H1 (cell line): ENCODE measurements around the gene SMARCE1. TPM values are rescaled to one million over a fixed set of nuclear protein-coding genes. Genes with fewer than 3 reads are reported as not detected.

Experiments
- CTCF ChIA-PET: fragments of 300-600 bp; sonication (Branson Sonifier 250); formaldehyde crosslinking; loops from one replicate; lab custom pipeline; 2021; ENCODE audit not compliant: partially characterized antibody; lab: Charles Lee
- POLR2A ChIA-PET: fragments of 300-600 bp; sonication (Branson Sonifier 250); formaldehyde crosslinking; loops from one replicate; lab custom pipeline; 2021; ENCODE audit warnings: inconsistent platforms; ENCODE audit not compliant: partially characterized antibody; lab: Charles Lee
- DNase-seq, 2 experiments: peaks; one replicate each; pipeline versions ENCODE4 v3.0.0 to v3.0.0-alpha.2; 2010 to 2022; ENCODE audit warnings: low spot score in 2 of 2, low read depth in 1 of 2, mixed read lengths in 1 of 2
- FAIRE-seq: peaks from 2 replicates; lab custom pipeline; 2011; peaks lifted over from hg19 to GRCh38; lab: Jason Lieb, UNC
- H2AFZ ChIP-seq: 2 replicates; pipeline ENCODE4 v1.8.1; 2012; ENCODE audit warnings: low read length, inconsistent platforms
- H2AK5ac ChIP-seq: 2 replicates; pipeline ENCODE4 v1.6.1; 2013; ENCODE audit warnings: low read depth, low read length
- H2BK120ac ChIP-seq: replicated peaks from 2 replicates; pipeline ENCODE3; 2013; ENCODE audit warnings: low read depth, low read length, inconsistent platforms
- H2BK12ac ChIP-seq: 2 replicates; pipeline ENCODE4 v1.6.1; 2013; ENCODE audit warnings: low read depth, low read length
- H2BK15ac ChIP-seq: 2 replicates; pipeline ENCODE4 v1.6.1; 2013; ENCODE audit warnings: low read length
- H2BK20ac ChIP-seq: 2 replicates; pipeline ENCODE4 v1.6.1; 2013; ENCODE audit warnings: low read length
- H2BK5ac ChIP-seq: 2 replicates; pipeline ENCODE4 v1.6.1; 2013; ENCODE audit warnings: low read depth, low read length
- H3K14ac ChIP-seq: 2 replicates; pipeline ENCODE4 v1.6.1; 2013; ENCODE audit warnings: inconsistent platforms; ENCODE audit not compliant: insufficient read length
- H3K18ac ChIP-seq: 2 replicates; pipeline ENCODE4 v1.6.1; 2013; ENCODE audit warnings: low read length; ENCODE audit errors: extremely low read depth
- H3K23ac ChIP-seq: 2 replicates; pipeline ENCODE4 v1.6.1; 2013; ENCODE audit warnings: inconsistent platforms; ENCODE audit not compliant: insufficient read length
- H3K23me2 ChIP-seq: 2 replicates; pipeline ENCODE4 v1.6.1; 2013; ENCODE audit warnings: low read depth, low read length
- H3K27ac ChIP-seq: 2 replicates; pipeline ENCODE4 v1.6.1; 2011; ENCODE audit warnings: low read depth, low read length, inconsistent platforms
- H3K27me3 ChIP-seq, 4 experiments: replicated peaks in 1 of 4; 1 replicate in 1 of 4; 2 replicates in 3 of 4; pipeline versions ENCODE4 v1.6.1 to v1.8.1; 2011 to 2013; ENCODE audit warnings: low read length in 3 of 4, mild to moderate bottlenecking in 3 of 4, inconsistent platforms in 2 of 4, mixed read lengths in 2 of 4, moderate library complexity in 1 of 4; ENCODE audit not compliant: control insufficient read depth in 3 of 4, insufficient read depth in 3 of 4; ENCODE audit errors: extremely low read depth in 1 of 4
- H3K36me3 ChIP-seq, 4 experiments: 2 replicates each; pipeline versions ENCODE4 v1.6.1 to v1.8.1; 2011 to 2013; ENCODE audit warnings: mild to moderate bottlenecking in 4 of 4, low read length in 3 of 4, moderate library complexity in 2 of 4, control low read depth in 1 of 4, inconsistent platforms in 1 of 4; ENCODE audit not compliant: insufficient read depth in 4 of 4, control insufficient read depth in 2 of 4
- H3K4ac ChIP-seq: replicated peaks from 2 replicates; pipeline ENCODE3; 2013; ENCODE audit warnings: low read length, low read depth, mixed read lengths, inconsistent platforms; ENCODE audit not compliant: insufficient read length
- H3K4me1 ChIP-seq, 4 experiments: replicated peaks in 1 of 4; 1 replicate in 1 of 4; 2 replicates in 3 of 4; pipeline versions ENCODE4 v1.6.1 to v1.8.1; 2011 to 2013; ENCODE audit warnings: low read length in 3 of 4, inconsistent platforms in 2 of 4, mixed read lengths in 1 of 4; ENCODE audit not compliant: insufficient read depth in 4 of 4, control insufficient read depth in 3 of 4
- H3K4me2 ChIP-seq, 2 experiments: 2 replicates each; pipeline versions ENCODE4 v1.6.1 to v1.8.1; 2011 to 2013; ENCODE audit warnings: low read depth in 2 of 2, low read length in 2 of 2, control low read depth in 1 of 2, inconsistent platforms in 1 of 2, mild to moderate bottlenecking in 1 of 2; ENCODE audit not compliant: insufficient read depth in 1 of 2
- H3K4me3 ChIP-seq, 4 experiments: fragments of 200-600, 300-600 bp in 1 of 4; sonication (generic), shearing (Covaris generic), sonication (Bioruptor Twin) in 1 of 4; 2 replicates each; pipeline versions ENCODE4 v1.5.1 to v1.8.1; 2011 to 2016; ENCODE audit warnings: low read length in 4 of 4, low read depth in 3 of 4, control low read depth in 2 of 4, inconsistent platforms in 2 of 4, mild to moderate bottlenecking in 2 of 4, mixed read lengths in 1 of 4, moderate library complexity in 1 of 4; ENCODE audit not compliant: insufficient read depth in 2 of 4; ENCODE audit errors: extremely low read depth in 1 of 4
- H3K56ac ChIP-seq: replicated peaks from 2 replicates; pipeline ENCODE3; 2013; ENCODE audit warnings: low read depth, mild to moderate bottlenecking, mixed read lengths, low read length, inconsistent platforms; ENCODE audit not compliant: insufficient read length
- H3K79me1 ChIP-seq: 2 replicates; pipeline ENCODE4 v1.6.1; 2013; ENCODE audit warnings: low read depth, low read length, control low read depth
- H3K79me2 ChIP-seq, 2 experiments: 2 replicates each; pipeline versions ENCODE4 v1.6.1 to v1.8.1; 2012 to 2013; ENCODE audit warnings: low read length in 2 of 2, mild to moderate bottlenecking in 2 of 2, inconsistent platforms in 1 of 2; ENCODE audit not compliant: insufficient read depth in 2 of 2, control insufficient read depth in 1 of 2
- H3K9ac ChIP-seq, 4 experiments: replicated peaks in 1 of 4; 1 replicate in 1 of 4; 2 replicates in 3 of 4; pipeline versions ENCODE4 v1.6.1 to v1.8.1; 2011 to 2013; ENCODE audit warnings: low read depth in 3 of 4, low read length in 3 of 4, control low read depth in 2 of 4, mild to moderate bottlenecking in 2 of 4, moderate library complexity in 2 of 4, inconsistent platforms in 1 of 4; ENCODE audit errors: extremely low read depth in 1 of 4
- H3K9me3 ChIP-seq, 2 experiments: 2 replicates each; pipeline versions ENCODE4 v1.6.1 to v1.8.1; 2012 to 2013; ENCODE audit warnings: mild to moderate bottlenecking in 2 of 2, moderate library complexity in 2 of 2, control low read depth in 1 of 2, inconsistent platforms in 1 of 2, low read depth in 1 of 2, low read length in 1 of 2, mixed read lengths in 1 of 2; ENCODE audit not compliant: insufficient read depth in 2 of 2
- H4K20me1 ChIP-seq, 2 experiments: replicated peaks in 1 of 2; 2 replicates each; pipeline versions ENCODE3 to v1.8.1; 2011 to 2013; ENCODE audit warnings: inconsistent platforms in 2 of 2, low read length in 2 of 2, mild to moderate bottlenecking in 1 of 2; ENCODE audit not compliant: insufficient read depth in 2 of 2, control insufficient read depth in 1 of 2
- H4K5ac ChIP-seq: 2 replicates; pipeline ENCODE4 v1.6.1; 2013; ENCODE audit warnings: low read length, low read depth, mixed read lengths, inconsistent platforms; ENCODE audit not compliant: insufficient read length
- H4K8ac ChIP-seq: 2 replicates; pipeline ENCODE4 v1.8.0; 2013; ENCODE audit warnings: mild to moderate bottlenecking, moderate library complexity, low read length, inconsistent platforms; ENCODE audit not compliant: insufficient read depth; ENCODE audit errors: extremely low read depth
- H4K91ac ChIP-seq: replicated peaks from 2 replicates; pipeline ENCODE3; 2013; ENCODE audit warnings: low read length, mixed read lengths, inconsistent platforms; ENCODE audit not compliant: insufficient read length
- BRCA1 ChIP-seq: IDR thresholded peaks from 2 replicates; pipeline ENCODE4 v1.6.1; 2012; ENCODE audit warnings: low read depth, low read length, improper control_type of control experiment
- CREB1 ChIP-seq: IDR thresholded peaks from 2 replicates; pipeline ENCODE4 v1.6.1; 2012; ENCODE audit warnings: inconsistent platforms
- HDAC2 ChIP-seq, 2 experiments: fragments of 300-600 bp in 1 of 2; sonication (generic) in 1 of 2; IDR thresholded peaks; 2 replicates each; pipeline ENCODE4 v1.6.1; 2011 to 2012; ENCODE audit warnings: low read depth in 2 of 2, low read length in 2 of 2, mild to moderate bottlenecking in 2 of 2, moderate library complexity in 2 of 2, borderline replicate concordance in 1 of 2, inconsistent platforms in 1 of 2
- JUND ChIP-seq: IDR thresholded peaks from 2 replicates; pipeline ENCODE4 v1.6.1; 2011; ENCODE audit warnings: mild to moderate bottlenecking, improper control_type of control experiment, low read length
- NRF1 ChIP-seq: IDR thresholded peaks from 2 replicates; pipeline ENCODE4 v1.6.1; 2011; ENCODE audit warnings: mild to moderate bottlenecking, low read depth, low read length, improper control_type of control experiment
- POLR2A ChIP-seq, 2 experiments: IDR thresholded peaks; 1 replicate in 1 of 2; 2 replicates in 1 of 2; pipeline ENCODE4 v1.6.1; 2011; ENCODE audit warnings: low read depth in 2 of 2, low read length in 2 of 2, mild to moderate bottlenecking in 2 of 2; ENCODE audit errors: control extremely low read depth in 1 of 2
- SIRT6 ChIP-seq: IDR thresholded peaks from one replicate; pipeline ENCODE4 v1.7.1; 2012; ENCODE audit warnings: low read length, inconsistent platforms
- TAF1 ChIP-seq: IDR thresholded peaks from 2 replicates; pipeline ENCODE4 v1.6.1; 2011; ENCODE audit warnings: mild to moderate bottlenecking, low read depth, low read length
- WGBS, 2 experiments: shearing (Covaris generic) in 1 of 2; methylation state at CpG; one replicate each; pipeline versions ENCODE4 v1.1.6 to v1.1.7; 2013 to 2015; ENCODE audit warnings: low lambda C conversion rate in 2 of 2, mixed read lengths in 2 of 2, inconsistent platforms in 1 of 2, low coverage in 1 of 2, missing lambda C conversion rate in 1 of 2; ENCODE audit not compliant: insufficient replicate concordance in 2 of 2, insufficient coverage in 1 of 2, insufficient read length in 1 of 2; ENCODE audit errors: extremely low coverage in 1 of 2, missing lambda C conversion rate in 1 of 2; 5-methylcytosine and 5-hydroxymethylcytosine counted together
- polyA plus RNA-seq, 7 experiments: library from polyadenylated mRNA; depleted of rRNA in 3 of 7; stranded (reverse) in 5 of 7; unstranded in 2 of 7; fragments of >200 nt in 5 of 7; fragments of 200-250 nt in 2 of 7; gene quantifications; 1 replicate in 5 of 7; 2 replicates in 1 of 7; 4 replicates in 1 of 7; pipeline versions ENCODE4 v1.2.1 to v1.2.3, GENCODE V29; 2011 to 2013; ENCODE audit warnings: missing spikeins in 2 of 7, mixed read lengths in 2 of 7
- total RNA-seq: library from RNA; stranded (reverse); fragmentation: NEBNext Ultra II Directional; extraction: Animal tissue kit (Norgen Biotek cat#: 25700); gene quantifications from 2 replicates; pipeline ENCODE4 v1.2.1, GENCODE V29; 2021
- TF ChIP-seq, protein P1 (sequence below): IDR thresholded peaks from 2 replicates; pipeline ENCODE4 v1.6.1; 2012; ENCODE audit warnings: low read length, inconsistent platforms
- TF ChIP-seq, protein P2 (sequence below), 3 experiments: IDR thresholded peaks; 1 replicate in 2 of 3; 2 replicates in 1 of 3; pipeline versions ENCODE4 v1.5.1 to v1.6.1; 2011; ENCODE audit warnings: low read length in 3 of 3, mild to moderate bottlenecking in 3 of 3, inconsistent platforms in 2 of 3, low read depth in 1 of 3, moderate library complexity in 1 of 3; ENCODE audit not compliant: insufficient read depth in 1 of 3; ENCODE audit errors: control extremely low read depth in 1 of 3

Gene SMARCE1
- total and polyA plus RNA-seq, 2 of the 8 experiments (the other 6 are each of a cell fraction or from before 2014, with no cell fraction given): 30.7 to 131 TPM

GRCh38 chr17:40663252-40663651 is 15.6 kb upstream of the SMARCE1 start:
- H4K20me1 ChIP-seq: no peaks in the 10 kb centered on the region
- no peak for TF ChIP-seq CREB1
- TF ChIP-seq BRCA1: no peak
- no peak for TF ChIP-seq POLR2A (IDR thresholded peaks at IDR 0.05; ENCODE audit: control extremely low read depth in 1 of 2, low read depth in 2 of 2, low read length in 2 of 2)
- TF ChIP-seq, protein P1, sequence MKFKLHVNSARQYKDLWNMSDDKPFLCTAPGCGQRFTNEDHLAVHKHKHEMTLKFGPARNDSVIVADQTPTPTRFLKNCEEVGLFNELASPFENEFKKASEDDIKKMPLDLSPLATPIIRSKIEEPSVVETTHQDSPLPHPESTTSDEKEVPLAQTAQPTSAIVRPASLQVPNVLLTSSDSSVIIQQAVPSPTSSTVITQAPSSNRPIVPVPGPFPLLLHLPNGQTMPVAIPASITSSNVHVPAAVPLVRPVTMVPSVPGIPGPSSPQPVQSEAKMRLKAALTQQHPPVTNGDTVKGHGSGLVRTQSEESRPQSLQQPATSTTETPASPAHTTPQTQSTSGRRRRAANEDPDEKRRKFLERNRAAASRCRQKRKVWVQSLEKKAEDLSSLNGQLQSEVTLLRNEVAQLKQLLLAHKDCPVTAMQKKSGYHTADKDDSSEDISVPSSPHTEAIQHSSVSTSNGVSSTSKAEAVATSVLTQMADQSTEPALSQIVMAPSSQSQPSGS: no peak
- no peak for TF ChIP-seq SIRT6
- TF ChIP-seq TAF1: no peak
- TF ChIP-seq, protein P2, sequence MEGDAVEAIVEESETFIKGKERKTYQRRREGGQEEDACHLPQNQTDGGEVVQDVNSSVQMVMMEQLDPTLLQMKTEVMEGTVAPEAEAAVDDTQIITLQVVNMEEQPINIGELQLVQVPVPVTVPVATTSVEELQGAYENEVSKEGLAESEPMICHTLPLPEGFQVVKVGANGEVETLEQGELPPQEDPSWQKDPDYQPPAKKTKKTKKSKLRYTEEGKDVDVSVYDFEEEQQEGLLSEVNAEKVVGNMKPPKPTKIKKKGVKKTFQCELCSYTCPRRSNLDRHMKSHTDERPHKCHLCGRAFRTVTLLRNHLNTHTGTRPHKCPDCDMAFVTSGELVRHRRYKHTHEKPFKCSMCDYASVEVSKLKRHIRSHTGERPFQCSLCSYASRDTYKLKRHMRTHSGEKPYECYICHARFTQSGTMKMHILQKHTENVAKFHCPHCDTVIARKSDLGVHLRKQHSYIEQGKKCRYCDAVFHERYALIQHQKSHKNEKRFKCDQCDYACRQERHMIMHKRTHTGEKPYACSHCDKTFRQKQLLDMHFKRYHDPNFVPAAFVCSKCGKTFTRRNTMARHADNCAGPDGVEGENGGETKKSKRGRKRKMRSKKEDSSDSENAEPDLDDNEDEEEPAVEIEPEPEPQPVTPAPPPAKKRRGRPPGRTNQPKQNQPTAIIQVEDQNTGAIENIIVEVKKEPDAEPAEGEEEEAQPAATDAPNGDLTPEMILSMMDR (IDR thresholded peaks at IDR 0.05; ENCODE audit: control extremely low read depth in 1 of 3, insufficient read depth in 1 of 3, low read depth in 1 of 3, low read length in 3 of 3): no peak
- TF ChIP-seq JUND: no peak
- no peak for TF ChIP-seq NRF1
- no peak for TF ChIP-seq HDAC2 (IDR thresholded peaks at IDR 0.05; ENCODE audit: borderline replicate concordance in 1 of 2, low read depth in 2 of 2, low read length in 2 of 2)
- H2BK20ac ChIP-seq: no peak overlapping the region; the same call in 1 of the 2 replicates
- peak overlapping the region; percentile 33 for H2BK120ac ChIP-seq
- H3K4ac ChIP-seq: no peak overlapping the region
- FAIRE-seq (no peak), DNase-seq (no peak)
- no peaks in the 10 kb centered on the region for H3K79me2 ChIP-seq
- H3K9me3 ChIP-seq: no peaks in the 10 kb centered on the region
- H2BK5ac ChIP-seq: no peak overlapping the region
- H3K27ac ChIP-seq: no peak overlapping the region
- H2BK12ac ChIP-seq: no peak overlapping the region
- H3K23ac ChIP-seq: no peak overlapping the region
- WGBS, 2 experiments: 87% methylated on average over 3 of the region's 3 CpGs; no CpG with 5 or more reads in 1 of the 2 experiments
- H4K5ac ChIP-seq: no peak overlapping the region
- no peak overlapping the region for H3K4me3 ChIP-seq
- H3K18ac ChIP-seq: no peak overlapping the region
- H2BK15ac ChIP-seq: no peak overlapping the region
- no peak overlapping the region for H3K14ac ChIP-seq
- no peaks in the 10 kb centered on the region for H3K27me3 ChIP-seq
- ChIA-PET CTCF (interaction anchor here (0.8 to 0.9 kb wide), 3 partner anchors 9 to 43 kb away, joined by 3 read pairs; no protein-coding TSS in a partner anchor), POLR2A (interaction anchor here (0.9 to 1.2 kb wide), 2 partner anchors 11 to 16 kb away, joined by 3 to 7 read pairs; partner anchors contain the start of gene SMARCE1)
- H3K4me1 ChIP-seq: peaks cover 0 to 2% (median 0%) of the 10 kb centered on the region in 4 experiments; a peak in 2 of 7 replicates
- H3K4me2 ChIP-seq: no peak overlapping the region
- H3K56ac ChIP-seq: no peak overlapping the region
- H3K36me3 ChIP-seq: no peaks in the 10 kb centered on the region
- H3K79me1 ChIP-seq: no peaks in the 10 kb centered on the region
- no peaks in the 10 kb centered on the region for H3K23me2 ChIP-seq
- no peak overlapping the region for H3K9ac ChIP-seq
- H4K8ac ChIP-seq: no peak overlapping the region
- H4K91ac ChIP-seq: no peak overlapping the region
- no peak overlapping the region for H2AK5ac ChIP-seq
- peak overlapping the region; percentile 68 for H2AFZ ChIP-seq
